GM12891 (cell line): ENCODE results near the gene NKIRAS2.

Experiments
- PAX5 ChIP-seq: IDR thresholded peaks from 2 replicates; pipeline ENCODE4 v1.6.1; 2011; ENCODE audit warnings: low read length, moderate library complexity, mild to moderate bottlenecking; ENCODE audit not compliant: insufficient read depth, severe bottlenecking
- POLR2A ChIP-seq: IDR thresholded peaks from 2 replicates; pipeline ENCODE4 v1.6.1; 2011; ENCODE audit warnings: low read depth, low read length, control low read depth
- POLR2AphosphoS5 ChIP-seq: IDR thresholded peaks from 2 replicates; pipeline ENCODE4 v1.6.1; 2011; ENCODE audit warnings: low read depth, low read length, control low read depth
- POU2F2 ChIP-seq: IDR thresholded peaks from 2 replicates; pipeline ENCODE4 v1.6.1; 2011; ENCODE audit warnings: low read depth, mild to moderate bottlenecking, control low read depth, low read length, moderate library complexity
- TAF1 ChIP-seq: IDR thresholded peaks from 2 replicates; pipeline ENCODE4 v1.6.1; 2011; ENCODE audit warnings: low read depth, low read length, control low read depth

GRCh38 chr17:41984454-41984853, 35.4 kb upstream of the NKIRAS2 start:
- TF ChIP-seq POLR2AphosphoS5 (no peak), POLR2A (no peak), TAF1 (no peak), POU2F2 (no peak), PAX5 (no peak)
